ENCODE results near the gene PTPRD. TPM values are rescaled to one million over a fixed set of nuclear protein-coding genes. Genes with fewer than 3 reads are reported as not detected.

PTPRD gene
- polyA plus RNA-seq, 3 donors, result 106 to 122 (median 110) TPM

DNA sequence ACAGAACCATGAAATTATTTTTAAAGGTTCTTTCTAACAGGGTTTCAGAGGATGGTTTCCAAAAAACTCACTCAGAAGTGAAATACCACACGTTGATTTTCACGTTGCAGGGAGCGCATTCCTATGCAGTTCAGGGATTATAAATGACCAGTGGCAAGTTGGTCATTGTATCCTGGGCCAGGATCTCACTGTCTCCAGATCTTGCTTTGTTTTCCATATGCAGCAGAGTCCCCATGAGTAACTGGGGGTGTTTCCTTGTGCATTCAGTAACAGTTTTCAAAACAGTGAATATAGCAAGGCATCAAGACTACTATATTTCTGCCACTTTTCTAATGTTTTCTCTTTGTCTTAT is 1748.3 kb downstream of the PTPRD start:
- no peak for DNase-seq

DNA sequence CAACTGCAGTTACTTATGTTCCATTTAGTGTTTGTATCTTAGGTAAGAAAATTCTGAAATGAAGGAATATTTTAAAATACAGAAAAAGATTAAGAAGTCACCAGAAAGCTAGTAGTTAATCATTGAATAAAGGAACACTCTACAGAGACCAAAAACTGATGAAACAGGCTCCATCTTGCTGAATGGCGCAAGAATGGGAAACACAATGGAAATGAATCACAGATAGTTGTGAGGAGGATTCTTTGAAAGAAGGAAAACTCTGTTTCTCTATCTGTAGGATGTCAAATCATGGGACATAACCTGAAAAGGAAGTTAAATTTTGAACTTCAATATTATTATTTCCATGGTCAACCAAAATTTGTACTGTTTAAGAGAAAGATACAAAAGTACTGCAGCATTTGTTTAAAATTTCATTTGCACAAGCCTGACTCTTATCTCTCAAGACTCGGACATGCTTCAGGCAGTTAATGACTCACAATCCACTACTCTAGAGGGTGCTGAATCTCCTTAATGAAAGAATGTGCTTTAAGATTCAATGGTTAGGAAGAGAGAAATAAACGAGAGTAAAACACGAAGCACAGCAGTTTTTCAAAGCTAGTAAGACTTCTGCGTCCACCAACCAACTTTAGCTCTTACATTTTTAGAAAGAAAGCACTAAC is 1748.8 kb downstream of the PTPRD start:
- DNase-seq, result no peak

DNA sequence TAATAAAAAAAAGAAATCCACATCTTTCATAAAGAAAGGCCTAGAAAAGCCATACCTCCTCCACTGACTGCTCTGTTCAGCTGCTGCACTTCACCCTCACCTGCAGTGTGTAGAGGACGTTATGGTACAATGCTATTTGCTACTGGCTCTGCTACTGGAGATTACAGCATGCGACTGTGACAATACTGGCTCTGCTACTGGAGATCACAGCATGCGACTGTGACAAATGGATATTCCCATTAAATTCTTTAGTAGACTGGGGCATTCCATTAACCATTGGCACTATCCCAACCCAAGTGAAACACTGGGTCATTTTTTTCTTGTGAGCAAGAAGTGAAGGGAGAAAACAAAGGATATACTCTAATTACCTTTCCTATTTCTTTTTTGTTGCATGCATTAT is 1749.7 kb downstream of the PTPRD start:
- DNase-seq, result no peak

DNA sequence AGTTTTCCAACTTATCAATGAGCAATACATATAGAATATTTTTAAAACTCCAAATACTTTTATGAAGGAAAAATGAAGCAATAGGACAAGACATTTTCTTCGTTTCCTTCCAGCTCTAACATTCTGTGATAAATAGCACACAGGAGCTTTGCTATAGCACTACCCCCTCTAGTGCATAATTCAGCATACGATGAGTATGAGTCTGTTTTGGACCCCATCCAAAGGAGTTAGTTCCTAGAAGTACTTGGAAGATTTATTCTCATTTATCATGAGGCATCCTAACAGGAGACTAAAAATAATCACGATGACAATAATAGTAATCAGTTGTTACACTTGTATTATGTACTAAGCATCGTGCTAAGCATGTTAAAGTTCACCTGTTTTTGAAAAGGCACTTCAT is 1751.9 kb downstream of the PTPRD start:
- DNase-seq, result no peak

DNA sequence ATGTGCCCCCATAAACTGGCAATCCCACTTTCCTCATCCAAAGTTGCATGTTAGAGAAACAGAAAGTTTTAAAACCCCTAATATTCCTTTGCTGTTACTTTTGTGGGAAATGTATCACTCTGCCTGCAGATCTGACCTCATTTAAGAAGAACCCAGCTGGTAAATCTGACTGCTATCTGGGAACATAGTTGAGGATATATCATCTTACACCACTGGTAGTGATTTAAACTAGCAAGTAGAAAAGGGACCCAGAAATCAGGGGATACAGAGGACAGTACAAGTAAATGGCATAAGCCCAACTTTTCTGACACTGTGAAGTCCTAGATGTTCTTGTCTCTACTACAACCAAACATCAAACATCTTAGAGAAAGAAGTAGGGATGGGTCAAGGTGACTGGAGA is 1752.7 kb downstream of the PTPRD start:
- no peak for DNase-seq

DNA sequence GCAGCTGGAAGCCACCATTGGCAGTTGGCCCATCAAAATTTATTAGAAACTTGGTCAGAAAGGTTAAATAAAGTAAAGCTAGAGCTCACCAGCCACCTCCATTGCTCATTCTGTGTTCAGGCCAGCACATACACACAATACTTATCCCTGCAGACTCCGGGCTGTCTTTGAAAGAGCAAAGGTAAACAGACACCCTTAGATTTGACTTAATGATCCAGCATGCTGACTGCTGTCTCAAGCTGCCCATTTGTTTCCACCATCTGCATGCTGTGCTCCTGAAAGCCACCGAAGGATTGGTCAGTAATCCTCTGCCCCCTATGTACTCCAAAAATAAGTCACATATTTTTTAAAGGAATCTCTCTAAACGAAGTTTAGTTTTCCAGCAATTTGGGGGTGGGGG is 1753.4 kb downstream of the PTPRD start:
- DNase-seq, result no peak

DNA sequence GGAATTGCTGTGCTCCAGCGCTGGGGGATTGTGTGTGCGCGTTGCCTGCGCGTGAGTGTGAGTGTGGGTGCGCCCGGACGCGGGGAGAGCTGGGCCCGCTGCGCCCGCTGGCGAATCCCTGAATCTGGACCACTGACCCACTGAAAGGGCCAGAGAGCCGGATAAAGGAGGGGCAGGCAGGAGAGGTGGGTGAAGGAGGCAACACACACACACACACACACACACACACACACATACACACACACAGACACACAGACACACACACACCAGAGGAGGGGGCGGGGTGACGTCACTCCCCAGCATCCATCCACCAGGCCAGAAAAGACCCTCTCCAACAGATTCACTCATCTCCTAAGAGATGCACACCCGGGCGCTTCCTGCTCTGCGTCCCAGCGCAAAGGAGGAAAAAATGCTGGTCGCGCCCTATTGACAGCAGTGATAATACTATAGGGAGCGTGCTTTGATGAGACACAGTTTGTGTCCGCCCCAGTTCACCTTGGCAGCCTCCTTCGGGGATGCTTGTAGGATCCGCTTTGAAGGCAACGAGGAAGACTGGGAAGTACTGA is 1754.1 kb downstream of the PTPRD start:
- no peak for DNase-seq

DNA sequence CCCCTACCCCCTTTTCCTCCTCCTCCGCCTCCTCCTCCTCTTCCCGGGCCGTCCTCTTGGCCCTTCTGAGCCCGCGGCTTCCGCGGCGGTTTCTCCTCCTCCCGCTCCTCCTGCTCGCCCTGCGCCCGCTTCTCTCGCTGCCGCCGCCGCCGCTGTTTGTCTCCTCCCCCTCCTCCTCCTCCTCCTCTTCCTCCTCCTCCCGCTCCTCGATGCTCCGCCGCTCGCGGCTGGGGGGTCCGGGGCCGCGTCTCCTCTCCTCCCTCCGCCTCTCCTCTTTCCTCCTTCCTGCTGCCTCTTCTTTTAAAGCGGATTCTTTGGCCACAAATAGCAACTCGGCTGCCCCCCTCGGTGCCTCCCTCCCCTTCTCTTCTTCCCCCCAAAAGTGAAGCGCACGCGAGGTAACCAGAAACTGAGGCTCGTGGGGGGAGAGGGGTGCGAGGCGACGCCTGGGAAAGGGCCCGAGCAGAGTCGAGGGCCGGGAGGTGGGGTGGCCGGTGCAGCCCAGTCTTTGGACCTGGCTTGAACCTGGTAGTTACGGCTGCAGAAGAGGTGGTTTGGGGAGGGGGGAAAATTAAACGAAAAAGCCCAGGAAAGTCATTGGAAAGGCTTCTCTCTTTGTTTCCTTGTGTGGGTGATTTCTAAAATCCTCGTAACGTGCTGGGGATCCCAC is 1754.7 kb downstream of the PTPRD start:
- peak; percentile 69 for DNase-seq

DNA sequence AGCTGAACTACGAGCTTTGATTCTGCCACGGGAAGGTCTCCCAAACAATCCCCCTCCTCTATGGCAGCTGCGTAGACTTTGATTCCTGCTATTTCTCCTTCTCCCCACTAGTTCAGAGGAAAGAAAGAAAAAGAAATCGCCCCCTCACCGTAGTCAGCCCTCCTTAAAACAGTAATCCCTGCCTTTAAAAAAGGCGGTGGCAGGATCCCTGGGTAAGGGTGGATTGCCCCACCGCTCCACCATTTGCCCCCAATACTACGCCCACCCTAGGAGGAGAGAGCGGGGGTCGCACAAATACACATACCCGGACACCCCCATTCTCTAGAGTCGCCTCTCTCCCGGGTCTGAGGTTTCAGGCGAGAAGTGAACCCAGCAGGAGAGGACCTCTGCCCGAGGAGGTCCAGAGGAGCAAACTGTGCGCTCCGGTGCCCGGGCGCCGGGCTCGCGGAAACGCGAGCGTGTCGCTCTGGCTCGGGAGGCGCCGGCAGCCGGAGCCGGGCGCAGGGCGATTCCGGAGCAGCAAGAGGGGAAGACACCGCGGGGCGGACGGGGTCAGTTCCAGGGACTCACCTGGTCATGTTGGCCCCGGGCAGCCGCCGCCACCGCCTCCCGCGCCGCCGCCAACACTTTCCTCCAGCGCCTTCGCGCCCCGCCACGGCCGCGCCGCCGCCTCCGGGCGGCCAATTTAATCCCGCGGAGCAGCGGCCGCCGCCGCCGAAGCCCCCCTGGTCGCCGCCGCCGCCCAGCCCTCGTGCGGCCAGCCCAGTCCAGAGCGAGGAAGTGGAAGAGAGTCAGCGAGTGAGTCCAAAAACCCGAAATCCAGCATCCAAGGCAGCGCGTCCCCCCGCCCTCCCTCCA is 1755.5 kb downstream of the PTPRD start:
- DNase-seq, result no peak

DNA sequence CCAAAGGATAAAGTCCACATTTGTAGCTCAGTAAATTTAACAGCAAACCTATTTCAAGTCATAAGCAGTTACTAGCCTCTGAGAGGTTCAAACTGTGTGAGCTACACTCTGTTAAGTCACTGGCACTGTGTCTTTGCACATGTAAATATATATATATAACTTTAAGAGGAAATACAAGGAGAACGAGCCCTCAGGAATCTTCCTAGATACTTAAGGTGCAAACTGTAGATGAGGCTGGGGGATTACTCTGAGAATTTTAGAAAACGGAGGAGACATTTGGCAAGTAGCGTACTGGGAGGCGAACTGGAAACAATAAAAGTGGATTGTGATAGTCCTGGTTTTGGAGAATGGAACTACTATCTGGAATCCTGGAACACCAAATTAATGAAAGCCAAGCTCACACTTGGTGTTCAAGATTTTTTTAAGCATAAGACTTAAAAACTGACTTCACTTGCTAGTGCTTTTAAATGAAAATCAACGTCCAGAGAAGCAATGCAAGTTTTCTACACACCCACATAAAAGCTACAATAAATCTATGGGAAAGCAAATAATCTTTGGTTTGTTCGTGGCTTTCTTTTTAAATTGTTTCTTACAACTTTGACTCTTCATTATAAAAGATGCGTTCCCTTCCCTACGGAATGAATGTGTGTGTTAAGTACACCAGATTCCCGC is 1756.3 kb downstream of the PTPRD start:
- no peak for DNase-seq

DNA sequence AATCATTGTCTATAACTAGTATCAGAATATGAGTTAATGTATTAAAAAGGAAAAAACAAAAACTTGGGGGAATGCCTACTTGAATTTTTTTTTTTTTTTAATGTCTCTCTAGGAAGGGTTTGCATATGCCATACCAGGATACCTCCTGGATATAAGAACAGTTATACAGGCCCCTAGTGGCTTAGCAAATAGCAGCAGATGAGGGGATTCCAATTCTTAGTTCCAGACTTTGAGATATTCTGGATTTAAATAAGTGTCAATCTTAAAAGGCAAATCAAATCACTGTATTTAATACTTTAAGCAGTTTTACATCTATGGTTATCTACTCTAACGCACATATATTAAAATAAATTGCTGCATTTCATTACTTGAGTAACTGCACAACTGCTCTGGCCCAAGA is 1757.8 kb downstream of the PTPRD start:
- no peak for DNase-seq

DNA sequence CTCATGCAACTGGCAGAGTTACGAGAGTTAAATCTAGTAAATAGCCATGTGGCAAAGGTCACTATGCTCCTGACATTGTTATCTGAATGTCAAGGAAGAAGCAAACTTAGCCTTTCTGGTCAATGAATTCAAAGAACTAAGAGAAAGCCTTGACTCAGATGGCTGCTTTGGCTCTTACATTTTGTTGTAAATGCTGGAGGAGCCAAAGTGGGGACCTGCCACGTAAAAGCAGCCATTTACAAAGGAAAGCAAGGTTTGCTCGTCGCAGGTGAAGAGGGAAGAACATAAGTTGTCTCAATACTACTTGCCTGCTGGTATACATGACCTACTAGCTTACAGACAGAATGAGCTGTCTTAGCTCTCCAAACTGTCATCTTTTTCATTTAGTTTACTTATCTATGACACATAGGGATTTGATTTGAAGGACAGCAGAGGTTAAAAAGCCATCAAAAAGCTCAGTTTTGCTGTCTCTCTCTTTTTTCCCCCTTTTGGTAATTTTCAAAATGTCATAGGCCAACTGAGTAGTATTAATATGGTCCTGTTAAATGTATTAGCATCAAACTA is 1760.4 kb downstream of the PTPRD start:
- no peak for DNase-seq

DNA sequence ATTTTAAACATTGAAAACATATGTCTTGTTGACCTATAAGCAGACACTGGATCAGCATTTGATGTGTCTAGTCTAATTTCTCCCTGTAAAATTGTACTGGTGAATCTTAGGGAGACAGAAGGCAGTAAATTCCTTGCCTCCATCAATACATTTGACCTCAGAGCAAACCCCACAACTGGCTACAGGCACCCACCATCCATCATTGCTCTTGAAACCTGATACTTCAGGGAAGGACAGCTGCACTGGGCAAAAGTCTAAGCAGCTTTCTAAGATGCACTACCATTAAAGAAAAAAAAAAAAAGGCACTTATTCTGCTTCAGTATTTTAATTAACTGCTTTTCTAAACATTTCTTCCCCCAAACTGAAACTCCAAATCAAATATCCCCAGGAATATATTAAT is 1761.9 kb downstream of the PTPRD start:
- peak; percentile 43 for DNase-seq

DNA sequence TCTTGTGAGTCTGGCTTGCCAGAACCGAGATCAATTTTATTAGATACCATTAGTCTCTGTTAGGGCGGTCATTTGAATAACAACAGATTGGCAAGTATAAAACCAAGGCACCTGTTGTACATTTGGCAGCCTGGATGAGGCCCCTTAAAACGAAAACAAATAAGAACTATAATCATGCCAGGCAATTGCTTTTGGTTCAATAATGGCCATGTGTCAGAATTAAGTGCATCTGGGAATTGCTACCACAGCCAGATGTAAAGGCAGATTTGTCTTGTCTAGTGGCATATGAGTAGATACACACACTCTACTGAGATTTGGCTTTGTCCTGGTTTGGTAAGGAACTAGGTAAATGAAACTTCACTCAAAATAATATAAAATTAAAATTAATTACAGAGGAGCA is 1767.0 kb downstream of the PTPRD start:
- DNase-seq, result no peak

DNA sequence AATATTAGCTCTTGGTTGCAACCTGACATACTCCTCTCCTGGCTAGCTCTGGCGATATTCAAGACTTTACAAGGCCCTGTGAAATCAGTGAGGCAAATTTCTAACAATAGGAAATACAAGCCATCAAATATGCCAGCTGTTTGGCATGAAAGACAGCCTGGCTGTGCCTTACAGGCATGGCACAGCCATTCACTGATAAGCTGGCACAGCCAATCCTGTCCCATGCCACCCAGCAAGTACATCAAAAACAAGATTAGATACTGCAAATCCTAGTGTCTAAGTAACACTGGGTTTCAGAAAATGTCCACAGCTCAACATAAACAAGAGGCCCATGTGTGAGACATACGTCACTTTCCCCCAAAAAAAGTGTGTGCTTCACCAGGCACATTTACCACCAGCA is 1767.4 kb downstream of the PTPRD start:
- no peak for DNase-seq

DNA sequence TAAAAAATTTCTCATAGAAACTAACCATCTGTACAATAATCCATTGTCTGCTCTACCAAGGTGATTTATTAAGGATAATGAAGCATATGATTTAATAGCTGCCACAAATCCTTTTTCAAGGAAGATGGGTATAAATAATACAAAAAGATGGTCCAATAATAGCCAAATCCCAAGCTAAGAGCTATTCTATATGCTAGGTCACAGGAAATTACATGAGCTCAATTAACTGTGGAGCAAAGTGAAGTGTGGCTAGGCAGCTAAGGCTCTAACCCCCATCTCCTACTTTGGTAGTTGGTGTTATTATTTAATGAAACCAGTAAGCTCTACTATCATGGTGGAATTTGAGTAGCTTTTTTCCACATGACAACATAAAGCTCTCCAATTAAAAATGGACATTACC is 1768.3 kb downstream of the PTPRD start:
- no peak for DNase-seq

DNA sequence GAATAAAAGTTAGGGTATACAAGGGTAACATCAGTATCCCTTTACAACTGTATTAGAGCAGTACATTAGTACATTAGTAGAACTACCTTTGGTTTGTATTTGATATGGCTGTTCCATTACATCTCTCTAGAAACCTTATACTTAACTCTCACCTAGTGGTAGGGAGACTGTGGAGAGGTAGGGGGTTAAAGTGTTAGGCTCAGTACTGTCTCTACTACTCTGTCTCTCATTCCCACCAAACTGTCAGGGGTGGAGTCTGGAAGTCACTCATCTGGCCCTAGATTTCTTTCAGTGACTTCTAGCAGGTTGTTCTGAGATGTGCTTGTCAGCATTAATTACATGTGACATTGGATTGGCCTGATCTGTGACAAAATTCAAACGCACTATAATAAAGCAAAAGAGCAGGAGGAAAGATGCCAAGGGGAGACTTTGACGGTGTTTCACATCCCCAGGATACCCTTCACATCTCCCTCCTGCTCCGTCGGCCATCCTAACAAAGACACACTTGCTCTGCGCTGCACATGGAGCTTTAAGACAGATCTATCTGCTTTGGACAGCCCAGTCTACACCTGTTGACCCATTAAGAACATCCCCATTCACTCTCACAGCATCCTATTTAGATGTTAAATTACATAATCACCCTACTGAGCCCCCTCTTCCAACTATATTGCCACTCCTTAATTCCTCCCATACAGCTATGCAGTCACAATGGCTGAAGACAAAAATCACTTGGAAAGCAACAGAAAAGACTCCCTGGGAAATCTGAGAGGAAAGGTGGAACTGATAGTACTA is 1770.2 kb downstream of the PTPRD start:
- DNase-seq, result no peak

DNA sequence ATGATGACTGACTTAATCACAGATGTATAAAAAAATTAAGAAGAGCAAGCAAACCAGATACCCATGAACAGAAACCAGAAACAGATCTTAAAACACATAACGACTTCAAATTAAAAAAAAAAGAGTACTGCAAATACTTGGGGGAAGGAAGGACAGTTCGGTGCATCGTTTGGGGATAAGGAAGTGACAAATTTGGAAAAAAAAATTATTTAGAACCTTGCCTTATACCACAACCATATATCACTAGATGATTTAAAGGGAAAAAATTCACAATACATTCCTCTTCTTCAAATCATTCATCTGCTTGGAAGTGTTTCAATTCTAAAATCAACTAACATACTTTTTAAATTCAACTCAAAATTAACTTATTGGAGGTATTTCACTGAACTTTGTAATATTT is 1774.7 kb downstream of the PTPRD start:
- DNase-seq, result no peak

DNA sequence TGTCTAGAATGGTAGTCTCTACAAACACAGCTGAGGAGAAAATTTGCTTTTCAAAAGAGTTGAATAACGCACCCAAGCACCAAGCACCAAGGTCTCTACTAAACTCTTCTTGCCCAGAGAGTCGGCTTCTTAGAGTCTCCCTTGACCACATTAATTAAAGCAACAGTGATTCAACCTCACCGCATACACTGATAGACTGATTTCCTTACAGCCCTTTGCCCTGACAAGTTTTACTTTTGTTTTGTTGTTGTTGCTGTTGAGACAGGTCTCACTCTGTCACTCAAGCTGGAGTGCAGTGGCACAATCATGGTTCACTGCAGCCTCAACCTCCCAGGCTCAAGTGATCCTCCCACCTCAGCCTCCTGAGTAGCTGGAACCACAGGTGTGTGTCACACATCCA is 1777.5 kb downstream of the PTPRD start:
- DNase-seq, result no peak

DNA sequence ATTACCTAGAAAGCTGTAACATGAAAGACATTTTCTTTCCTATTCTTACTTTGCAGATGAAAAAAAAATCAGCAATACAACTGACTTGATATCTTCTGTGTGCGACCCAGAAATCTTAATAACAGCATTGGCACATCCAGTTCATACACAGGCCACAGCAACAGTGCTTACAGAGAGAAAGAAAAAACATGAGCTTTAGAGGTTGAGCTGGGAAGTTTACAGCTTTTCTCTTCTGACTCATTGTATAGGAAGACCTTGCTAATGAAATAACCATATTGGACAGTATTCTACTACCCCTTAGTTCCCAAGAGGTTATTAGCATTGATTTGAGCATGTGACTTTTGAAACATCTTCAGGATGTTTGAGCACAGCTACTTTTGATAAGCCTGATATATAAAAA is 1779.8 kb downstream of the PTPRD start:
- no peak for DNase-seq

DNA sequence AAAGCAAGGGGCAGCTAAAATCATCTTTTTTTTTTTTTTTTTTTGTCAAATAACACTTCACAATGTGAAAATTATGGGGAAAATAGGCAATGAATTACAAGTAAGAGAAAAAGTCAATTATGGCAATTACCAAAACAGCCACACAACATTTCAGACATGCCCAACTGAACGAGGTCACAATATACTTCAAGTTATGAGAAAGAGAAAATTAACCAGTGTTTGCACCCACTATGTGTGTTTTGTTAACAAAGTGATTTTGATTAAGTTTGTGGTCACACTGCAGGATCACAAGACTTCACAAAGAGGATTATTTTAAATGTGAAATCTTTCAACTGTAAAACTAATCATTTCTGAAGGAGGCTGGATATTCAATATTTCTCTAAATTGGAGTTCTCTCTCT is 1780.4 kb downstream of the PTPRD start:
- no peak for DNase-seq

Data from renal pelvis (tissue), 4 donors.